ENCODE measurements around the gene EPHA10. TPM values are rescaled to one million over a fixed set of nuclear protein-coding genes. Genes with fewer than 3 reads are reported as not detected.
A peak's percentile ranks its signal among the peaks of the same experiment; 100 is the strongest.

The EPHA10 gene
- polyA plus RNA-seq, 1 experiment = 0.04 TPM

- no peak for DNase-seq (ENCODE audit: low read depth)
- POLR2A ChIA-PET = interaction anchor here (0.6 to 1.4 kb wide), 3 partner anchors 118 to 201 kb away, joined by 3 to 22 read pairs (median 10); a partner anchor contains a TSS
- TF ChIP-seq CTCF (IDR thresholded peaks at IDR 0.05; ENCODE audit: insufficient read depth, low read depth, low read length) = peak; percentile 29; the same call in 1 of the 2 replicates
- H3K4me3 ChIP-seq (ENCODE audit: low read depth, low read length) = peak overlapping the region; percentile 68
- CTCF ChIA-PET = interaction anchor here (0.6 to 1.7 kb wide), 6 partner anchors 10 to 188 kb away, joined by 3 to 8 read pairs (median 3); partner anchors contain the start of genes CDCA8 and MTF1
- no peaks in the 10 kb centered on the region for H3K27me3 ChIP-seq (ENCODE audit: control insufficient read depth, insufficient read depth, low read length)
- peaks cover 19% of the 10 kb centered on the region for H3K36me3 ChIP-seq (ENCODE audit: control insufficient read depth, insufficient read depth, low read length)
These were observed 43.7 kb upstream of the EPHA10 start for GRCh38 chr1:37808369-37809319.

- Histone ChIP-seq H3K27me3 (ENCODE audit: control insufficient read depth, insufficient read depth, low read length) (no peaks in the 10 kb centered on the region), H3K36me3 (ENCODE audit: control insufficient read depth, insufficient read depth, low read length) (peaks cover 21% of the 10 kb centered on the region), H3K4me3 (ENCODE audit: low read depth, low read length) (peak within 1 kb of the TSS; percentile 68)
- TF ChIP-seq CTCF (IDR thresholded peaks at IDR 0.05; ENCODE audit: insufficient read depth, low read depth, low read length) = no peak
- ChIA-PET CTCF (interaction anchor here (0.5 to 1.7 kb wide), 6 partner anchors 9 to 143 kb away, joined by 3 to 8 read pairs (median 3); partner anchors contain the start of genes CDCA8 and MTF1), POLR2A (interaction anchor here (0.5 to 1.4 kb wide), 6 partner anchors 10 to 200 kb away, joined by 3 to 22 read pairs (median 4); a partner anchor contains a TSS)
- DNase-seq (ENCODE audit: low read depth) = no peak
These were observed 42.8 kb upstream of the EPHA10 start, which contains the start of the genes C1orf122 and YRDC for GRCh38 chr1:37807555-37808368. TSS of gene C1orf122 (plus strand) at chr1:37807790. CDS start at chr1:37808405, 615 bp downstream. TSS of gene YRDC (minus strand) at chr1:37808208. CDS start at chr1:37808180, 28 bp downstream.

GRCh38 chr1:37807220-37807554 lies 42.3 kb upstream of the EPHA10 start:
- Histone ChIP-seq H3K27me3 (ENCODE audit: control insufficient read depth, insufficient read depth, low read length) (no peaks in the 10 kb centered on the region), H3K4me3 (ENCODE audit: low read depth, low read length) (peak overlapping the region; percentile 68), H3K36me3 (ENCODE audit: control insufficient read depth, insufficient read depth, low read length) (peaks cover 19% of the 10 kb centered on the region)
- no peak for TF ChIP-seq CTCF (IDR thresholded peaks at IDR 0.05; ENCODE audit: insufficient read depth, low read depth, low read length)
- ChIA-PET POLR2A (no interaction called here), CTCF (interaction anchor here (0.6 kb wide), 1 partner anchor 1571 kb away, joined by 3 read pairs; no protein-coding TSS in a partner anchor)
- DNase-seq (ENCODE audit: low read depth) = no peak

GRCh38 chr1:37802439-37802838 lies 37.5 kb upstream of the EPHA10 start:
- Histone ChIP-seq H3K4me3 (ENCODE audit: low read depth, low read length) (no peak overlapping the region), H3K36me3 (ENCODE audit: control insufficient read depth, insufficient read depth, low read length) (peaks cover 22% of the 10 kb centered on the region), H3K27me3 (ENCODE audit: control insufficient read depth, insufficient read depth, low read length) (no peaks in the 10 kb centered on the region)
- no peak for DNase-seq (ENCODE audit: low read depth)
- POLR2A ChIA-PET = no interaction called here
- CTCF ChIA-PET = no interaction called here
- no peak for TF ChIP-seq CTCF (IDR thresholded peaks at IDR 0.05; ENCODE audit: insufficient read depth, low read depth, low read length)
